ENCODE measurements around the gene GKAP1.
"Not testable (repeated sequence)": the region's sequence is repeated elsewhere in the genome, so short reads cannot be mapped to it uniquely, and the experiment has no call there.

Gene GKAP1

DNA sequence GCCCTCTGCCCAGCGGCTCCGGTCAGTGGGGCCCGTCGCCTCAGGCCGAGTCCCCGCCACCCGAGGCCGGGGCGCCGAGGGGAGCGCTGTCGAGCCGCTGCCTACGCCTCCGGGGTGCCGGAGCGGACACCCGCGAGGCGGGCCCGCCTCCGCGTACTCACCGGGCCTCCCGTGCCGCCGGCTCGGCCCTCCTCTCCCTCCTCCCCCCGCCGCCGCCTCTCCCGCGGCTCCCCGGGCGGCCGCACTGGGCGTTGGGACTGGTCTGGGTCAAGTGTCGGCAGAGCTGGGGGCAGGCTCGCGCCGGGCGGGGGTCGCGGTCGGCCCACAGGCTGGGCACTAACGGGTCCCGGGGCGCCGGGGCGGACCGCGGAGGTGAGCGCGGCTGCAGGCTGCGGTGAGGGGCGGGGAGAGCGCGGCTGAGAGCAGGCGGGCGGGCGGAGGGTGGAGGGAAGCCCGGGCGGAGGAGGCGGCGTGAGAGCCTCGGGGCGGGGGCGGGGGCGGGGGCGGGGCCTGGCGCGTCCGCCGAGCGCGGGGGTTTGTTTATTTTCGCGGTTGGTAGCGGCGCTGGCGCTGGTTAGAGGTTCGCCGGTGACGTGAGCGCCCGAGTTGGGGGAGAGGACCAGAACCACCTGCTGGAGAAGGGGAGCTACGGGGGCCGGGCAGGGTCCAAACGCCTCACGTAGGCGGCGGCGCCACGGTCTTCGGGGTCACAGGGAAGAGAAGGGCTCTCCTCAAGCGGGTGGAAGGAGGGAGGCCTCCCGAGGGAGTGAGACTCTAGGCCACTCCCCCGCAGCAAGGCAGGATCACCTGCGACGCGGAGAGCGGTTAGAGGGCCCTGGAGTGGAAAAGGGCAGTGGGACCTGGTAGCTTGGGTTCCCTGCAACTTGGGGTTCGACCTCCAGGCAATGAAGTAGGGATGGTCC lies at the start of gene GKAP1:
Gene GKAP1 (minus strand): TSS at position 414 of the 923 bp plus-strand sequence. CDS start 11,252 bp downstream, outside the sequence.
- ATAC-seq (peak; percentile 81), DNase-seq (peak; percentile 71)

DNA sequence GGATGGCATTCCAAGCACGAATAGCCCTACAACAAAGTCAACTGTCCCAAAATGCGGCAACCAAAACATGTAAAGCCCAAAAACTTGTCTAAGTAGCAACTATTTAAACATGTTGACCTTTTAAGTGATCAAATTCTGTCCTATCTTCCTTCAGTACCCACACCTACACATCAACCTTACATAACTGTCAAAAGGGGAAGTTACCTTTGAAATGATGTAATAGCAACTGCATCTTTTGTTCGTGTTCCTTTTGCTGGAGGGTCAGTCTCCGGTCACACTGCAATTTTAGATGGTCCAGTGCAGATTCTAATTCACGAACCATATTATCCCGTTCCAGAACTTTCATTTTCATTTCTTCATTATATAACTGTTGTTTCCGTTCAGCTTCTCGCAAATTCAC lies 32.3 kb upstream of the GKAP1 start:
- DNase-seq, ATAC-seq: not testable (repeated sequence)

DNA sequence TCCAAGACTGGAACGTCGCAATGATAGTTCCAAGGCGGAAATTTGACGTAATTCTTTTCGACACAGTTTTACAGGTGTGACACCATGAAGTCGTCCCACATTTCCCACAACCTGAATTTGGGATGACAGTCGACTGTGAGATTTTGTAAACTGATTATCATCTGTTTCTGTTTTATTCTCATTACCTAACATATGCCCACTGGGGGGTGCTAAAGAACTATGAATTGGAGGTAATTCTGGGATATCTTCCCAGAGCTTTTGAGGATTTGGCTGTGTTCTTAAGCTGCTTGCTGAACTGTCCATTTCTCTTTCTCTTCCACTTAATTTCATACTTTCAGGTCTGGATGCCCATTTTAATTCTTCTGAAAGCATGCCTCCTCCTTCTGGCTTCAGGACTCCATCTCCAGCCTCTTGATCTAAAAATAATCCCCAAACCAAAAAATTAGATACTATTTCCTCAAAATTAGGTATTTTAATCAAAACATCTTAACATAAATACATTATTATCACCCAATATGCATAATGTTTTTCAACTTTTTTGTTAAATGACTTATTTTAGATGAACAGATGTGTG lies 19.6 kb upstream of the GKAP1 start:
- not testable (repeated sequence) for DNase-seq, ATAC-seq

DNA sequence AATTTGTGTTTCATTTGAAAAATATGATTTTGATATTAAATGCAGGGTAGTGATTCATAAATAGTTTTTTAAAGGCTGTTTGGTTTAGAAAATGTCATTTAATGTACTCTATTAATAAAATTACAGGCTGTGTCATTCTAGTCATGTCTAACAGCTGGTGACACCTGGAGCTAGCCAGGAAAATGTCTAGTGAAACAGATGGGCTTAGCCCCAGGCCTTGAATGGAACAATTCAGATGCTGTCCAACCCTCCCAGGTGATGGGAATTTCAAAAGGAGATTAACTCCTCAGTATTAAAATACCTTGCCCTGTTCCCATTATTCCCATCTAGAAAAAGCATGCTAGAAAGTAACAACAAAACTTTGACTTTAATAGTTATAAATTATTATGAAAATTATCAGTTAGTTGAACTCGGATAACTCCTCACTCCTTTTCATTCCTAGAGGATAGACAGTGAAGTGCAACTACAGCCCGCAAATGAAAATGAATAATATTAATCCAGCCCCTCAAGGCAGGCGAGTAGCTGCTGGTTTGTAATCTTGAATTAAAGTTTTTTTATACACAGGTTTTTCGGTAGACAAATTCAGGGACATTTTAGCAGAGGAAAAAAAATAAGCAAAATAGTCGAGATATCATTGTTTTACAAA lies 13.0 kb upstream of the GKAP1 start:
- not testable (repeated sequence) for DNase-seq, ATAC-seq

- DNase-seq, ATAC-seq: not testable (repeated sequence)
These were observed 7.5 kb upstream of the GKAP1 start for GRCh38 chr9:83824986-83825623.

DNA sequence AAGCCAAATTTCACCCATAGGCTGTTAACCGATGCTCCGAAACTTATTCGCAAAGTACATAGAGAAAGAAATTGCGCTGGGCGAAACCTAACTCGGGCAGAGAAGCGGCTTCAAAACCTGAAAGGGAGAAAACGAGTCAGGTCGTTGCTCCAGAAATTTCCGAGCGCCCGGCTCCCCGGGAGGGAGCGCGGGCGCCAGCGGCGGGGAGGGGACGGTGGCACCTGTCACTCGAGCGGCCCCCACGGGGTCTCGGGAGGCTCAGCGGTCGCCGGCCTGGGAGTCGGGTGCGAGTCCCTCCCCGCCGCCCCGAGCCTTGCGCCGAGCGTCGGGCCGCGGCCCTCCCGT lies 586 bp downstream of the GKAP1 start:
- ATAC-seq, result not testable (repeated sequence)
- peak; percentile 43 for DNase-seq

GRCh38 chr9:83815120-83815519 lies 2.4 kb downstream of the GKAP1 start:
- ATAC-seq, DNase-seq: not testable (repeated sequence)

GRCh38 chr9:83809213-83809612 lies 8.4 kb downstream of the GKAP1 start:
- not testable (repeated sequence) for ATAC-seq, DNase-seq

GRCh38 chr9:83804454-83804853 lies 13.1 kb downstream of the GKAP1 start:
- not testable (repeated sequence) for DNase-seq, ATAC-seq

DNA sequence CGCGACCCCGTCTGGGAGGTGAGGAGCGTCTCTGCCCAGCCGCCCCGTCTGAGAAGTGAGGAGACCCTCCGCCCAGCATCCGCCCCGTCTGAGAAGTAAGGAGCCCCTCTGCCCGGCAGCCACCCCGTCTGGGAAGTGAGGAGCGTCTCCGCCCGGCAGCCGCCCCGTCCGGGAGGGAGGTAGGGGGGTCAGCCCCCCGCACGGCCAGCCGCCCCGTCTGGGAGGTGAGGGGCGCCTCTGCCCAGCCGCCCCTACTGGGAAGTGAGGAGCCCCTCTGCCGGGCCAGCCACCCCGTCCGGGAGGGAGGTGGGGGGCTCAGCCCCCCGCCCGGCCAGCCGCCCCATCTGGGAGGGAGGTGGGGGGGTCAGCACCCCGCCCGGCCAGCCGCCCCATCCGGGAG lies 13.6 kb downstream of the GKAP1 start:
- not testable (repeated sequence) for DNase-seq, ATAC-seq

GRCh38 chr9:83800236-83801033 lies 17.1 kb downstream of the GKAP1 start:
- ATAC-seq, result no peak
- DNase-seq, result no peak

- ATAC-seq (no peak), DNase-seq (no peak)
These were observed 23.5 kb downstream of the GKAP1 start for GRCh38 chr9:83794051-83794450.

DNA sequence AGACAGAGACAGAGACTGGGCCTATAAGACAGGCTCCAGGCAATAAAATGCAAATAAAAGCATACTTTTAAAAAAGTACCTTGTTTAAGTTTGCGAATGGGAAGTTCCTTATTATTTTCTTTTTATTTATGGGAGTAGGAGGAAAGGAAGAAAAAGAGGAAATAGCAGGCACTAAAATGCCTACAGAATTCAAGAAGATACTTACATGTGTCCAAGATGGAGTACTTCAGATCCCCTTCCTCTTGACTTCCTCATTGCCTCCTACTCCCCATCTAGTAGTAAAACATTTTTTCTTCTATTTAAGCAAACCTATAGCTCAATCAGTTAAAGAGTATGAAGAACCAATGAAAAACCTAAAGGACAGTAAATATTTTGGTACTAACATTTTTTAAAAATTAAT lies 24.8 kb downstream of the GKAP1 start:
- ATAC-seq (no peak), DNase-seq (no peak)

DNA sequence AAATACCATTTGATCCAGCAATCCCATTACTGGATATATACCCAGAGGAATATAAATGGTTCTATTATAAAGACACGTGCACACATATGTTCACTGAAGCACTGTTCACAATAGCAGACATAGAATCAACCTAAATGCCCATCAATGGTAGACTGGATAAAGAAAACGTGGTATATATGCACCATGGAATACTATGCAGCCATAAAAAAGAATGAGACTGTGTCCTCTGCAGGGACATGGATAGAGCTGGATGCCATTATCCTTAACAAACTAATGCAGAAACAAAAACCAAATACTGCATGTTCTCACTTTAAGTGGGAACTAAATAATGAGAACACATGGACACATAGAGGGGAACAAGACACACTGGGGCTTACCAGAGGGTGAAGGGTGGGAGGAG lies 39.4 kb downstream of the GKAP1 start:
- DNase-seq (no peak), ATAC-seq (no peak)

DNA sequence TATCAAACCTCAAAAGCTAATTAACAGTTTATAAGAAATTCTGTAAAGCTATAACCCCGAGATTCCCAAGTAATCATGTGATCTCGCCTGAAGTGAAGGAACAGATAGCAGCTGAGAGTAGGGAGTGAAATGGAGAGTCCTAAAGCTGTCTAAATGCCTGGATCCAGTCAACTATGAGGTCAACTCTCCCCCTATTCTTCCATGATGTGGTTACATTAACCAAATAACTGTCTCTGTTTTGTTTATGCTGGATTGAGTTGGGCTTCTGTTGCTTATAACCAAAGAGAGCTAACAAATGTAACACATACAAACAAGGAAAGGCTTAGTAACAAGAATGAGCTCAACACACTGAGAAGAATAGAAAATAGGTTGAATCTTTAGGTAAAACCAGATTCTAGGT lies 41.6 kb downstream of the GKAP1 start:
- ATAC-seq (no peak), DNase-seq (no peak)

DNA sequence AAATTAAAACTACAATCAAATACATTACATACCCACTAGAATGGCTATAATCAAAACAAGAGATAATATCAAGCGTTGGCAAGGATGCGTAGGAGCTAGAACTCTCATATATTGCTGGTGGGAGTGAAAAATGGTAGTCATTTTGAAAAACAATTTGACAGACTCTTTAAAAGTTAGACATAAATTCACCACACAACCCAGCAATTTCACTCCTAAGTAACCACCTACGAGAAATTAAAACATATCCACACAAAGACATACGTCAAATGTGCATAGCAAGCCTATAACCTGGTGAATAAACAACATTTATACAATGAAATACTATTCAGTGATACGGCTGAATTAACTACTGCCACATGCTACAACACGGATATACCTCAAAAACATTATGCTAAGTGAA lies 44.7 kb downstream of the GKAP1 start:
- ATAC-seq (no peak), DNase-seq (no peak)

- no peak for DNase-seq
- ATAC-seq, result no peak
These were observed 52.2 kb downstream of the GKAP1 start for GRCh38 chr9:83765376-83765775.

DNA sequence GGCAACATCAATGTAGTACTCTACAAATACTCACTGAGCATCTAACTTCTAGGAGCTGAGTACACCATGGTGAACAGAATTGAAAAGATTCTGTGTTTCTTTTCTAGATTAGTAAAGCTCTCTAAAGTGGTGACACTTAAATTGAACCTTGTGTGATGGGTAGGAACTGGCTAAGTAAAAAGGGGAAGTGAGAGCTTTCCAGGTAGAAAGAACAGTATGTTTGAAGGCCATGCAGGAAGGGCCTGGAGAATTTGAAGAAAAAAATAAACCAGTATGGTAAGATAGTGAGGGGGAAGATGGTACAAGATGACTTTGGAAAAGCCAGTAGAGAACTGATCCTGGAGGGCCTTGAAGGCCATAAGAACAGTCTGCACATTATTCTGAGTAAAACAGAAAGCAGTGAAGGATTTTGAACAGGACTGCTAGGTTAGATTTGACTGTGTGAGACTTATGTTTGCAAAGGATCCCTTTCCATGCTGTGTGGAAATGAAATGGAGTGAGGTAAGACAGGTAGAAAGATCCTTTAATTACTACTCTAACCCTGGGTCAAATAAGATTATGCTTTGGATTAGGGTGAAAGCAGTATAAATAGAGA lies 63.1 kb downstream of the GKAP1 start:
- ATAC-seq, result no peak
- DNase-seq, result no peak

GRCh38 chr9:83749706-83750105 lies 67.9 kb downstream of the GKAP1 start:
- ATAC-seq (no peak), DNase-seq (no peak)

DNA sequence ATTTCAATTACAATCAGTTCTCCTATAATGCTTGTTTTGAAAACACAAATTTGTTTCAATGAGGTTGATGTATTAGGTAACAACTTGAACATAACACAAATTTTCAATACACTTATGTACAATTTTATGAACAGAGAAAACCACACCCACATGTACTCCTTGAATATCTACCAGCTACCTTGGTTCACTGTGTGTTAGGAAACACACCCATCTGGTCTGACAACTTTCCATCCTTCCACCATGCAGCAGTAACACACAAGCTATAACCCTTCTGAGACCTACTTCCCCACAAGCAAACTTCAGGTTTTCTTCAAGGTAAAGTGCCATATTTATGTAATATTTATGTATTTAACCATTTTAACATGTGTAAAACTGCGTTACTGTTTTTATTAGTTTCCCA lies 73.4 kb downstream of the GKAP1 start:
- DNase-seq (no peak), ATAC-seq (no peak)

DNA sequence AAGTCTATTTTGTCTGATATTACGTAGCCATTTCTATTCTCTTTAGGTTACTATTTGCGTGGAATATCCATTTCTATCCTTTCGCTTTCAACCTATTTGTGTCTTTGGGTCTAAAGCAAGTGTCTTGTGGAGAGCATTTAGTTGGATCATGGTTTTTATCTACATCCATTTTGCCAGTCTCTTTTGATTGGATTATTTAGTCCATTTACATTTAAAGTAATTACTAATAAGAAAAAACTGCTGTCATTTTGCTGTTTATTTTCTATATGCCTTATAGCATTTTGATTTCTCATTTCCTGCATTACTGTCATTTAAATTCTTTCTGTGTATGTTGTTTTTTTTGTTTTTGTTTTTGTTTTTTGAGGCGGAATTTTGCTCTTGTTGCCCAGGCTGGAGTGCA lies 83.8 kb downstream of the GKAP1 start:
- DNase-seq (no peak), ATAC-seq (no peak)

All from stimulated activated naive CD8-positive, alpha-beta T cell treated with anti-CD3 and anti-CD28 coated beads, Interleukin-15, Interleukin-2, amounts not matched to agents 100 U/mL and 50 U/mL, for 24 hours (primary cell).